DND-41 (cell line): ENCODE data around the gene DNAJB1.

Experiments
- ATAC-seq: fragments of 200-7000 bp; cut with Tn5 transposase; 3 replicates; pipeline ENCODE4 v1.9.1; 2021; ENCODE audit warnings: low read depth; ENCODE audit not compliant: insufficient read depth
- DNase-seq: peaks from one replicate; pipeline ENCODE4 v3.0.0-alpha.2; 2020
- H2AFZ ChIP-seq: 2 replicates; pipeline ENCODE4 v1.6.0; 2012; ENCODE audit warnings: low read depth, low read length
- H3K27ac ChIP-seq: 2 replicates; pipeline ENCODE4 v1.5.1; 2012; ENCODE audit warnings: low read length, inconsistent platforms
- H3K27me3 ChIP-seq: fragments of 200-600 bp; sonication (generic); 2 replicates; pipeline ENCODE4 v1.6.0; 2012; ENCODE audit warnings: low read length, mild to moderate bottlenecking, inconsistent platforms; ENCODE audit not compliant: insufficient read depth, poor library complexity
- H3K36me3 ChIP-seq: 2 replicates; pipeline ENCODE4 v1.5.1; 2012; ENCODE audit warnings: low read length, inconsistent platforms; ENCODE audit not compliant: insufficient read depth
- H3K4me1 ChIP-seq: 2 replicates; pipeline ENCODE4 v1.5.1; 2012; ENCODE audit warnings: mild to moderate bottlenecking, low read length; ENCODE audit not compliant: insufficient read depth
- H3K4me2 ChIP-seq: 2 replicates; pipeline ENCODE4 v1.6.0; 2012; ENCODE audit warnings: mild to moderate bottlenecking, moderate library complexity, low read length, inconsistent platforms; ENCODE audit not compliant: insufficient read depth
- H3K4me3 ChIP-seq, 2 experiments: fragments of 200-600 bp in 1 of 2; shearing (Covaris generic) in 1 of 2; 2 replicates each; pipeline ENCODE4 v1.5.1; 2012 to 2016; ENCODE audit warnings: inconsistent platforms in 2 of 2, low read length in 2 of 2, mild to moderate bottlenecking in 2 of 2, low read depth in 1 of 2, moderate library complexity in 1 of 2
- H3K79me2 ChIP-seq: 2 replicates; pipeline ENCODE4 v1.6.0; 2012; ENCODE audit warnings: low read length, inconsistent platforms; ENCODE audit not compliant: insufficient read depth
- H3K9ac ChIP-seq: 2 replicates; pipeline ENCODE4 v1.6.0; 2012; ENCODE audit warnings: low read depth, mild to moderate bottlenecking, inconsistent platforms, low read length, moderate library complexity
- H3K9me3 ChIP-seq: 2 replicates; pipeline ENCODE4 v1.5.1; 2012; ENCODE audit warnings: low read length, moderate library complexity, mild to moderate bottlenecking, inconsistent platforms; ENCODE audit not compliant: insufficient read depth, severe bottlenecking
- H4K20me1 ChIP-seq: 2 replicates; pipeline ENCODE4 v1.6.0; 2012; ENCODE audit warnings: low read length; ENCODE audit not compliant: insufficient read depth
- CTCF ChIP-seq: IDR thresholded peaks from 2 replicates; pipeline ENCODE4 v1.5.1; 2012; ENCODE audit warnings: borderline replicate concordance, low read length, moderate library complexity, mild to moderate bottlenecking; ENCODE audit not compliant: poor library complexity, severe bottlenecking; ENCODE audit errors: extremely low read depth
- EZH2 ChIP-seq: IDR thresholded peaks from 3 replicates; pipeline ENCODE4 v1.6.1; 2012; ENCODE audit warnings: borderline replicate concordance, low read depth, mild to moderate bottlenecking, moderate library complexity, low read length, inconsistent platforms; ENCODE audit not compliant: severe bottlenecking

Gene DNAJB1

GRCh38 chr19:14494411-14494810 is 23.8 kb downstream of the DNAJB1 start:
- H3K4me3 ChIP-seq, result peak overlapping the region in 1 of 2 experiments; percentile 62; a peak in 2 of 4 replicates
- H3K9ac ChIP-seq, result peak overlapping the region; percentile 32; the same call in 1 of the 2 replicates
- no peak for TF ChIP-seq EZH2
- TF ChIP-seq CTCF, result no peak
- peaks cover 7% of the 10 kb centered on the region; the same call in 1 of the 2 replicates for H4K20me1 ChIP-seq
- no peaks in the 10 kb centered on the region for H3K27me3 ChIP-seq
- no peak overlapping the region for H2AFZ ChIP-seq
- no peak for DNase-seq
- H3K27ac ChIP-seq, result peak overlapping the region; percentile 40
- no peak for ATAC-seq
- H3K9me3 ChIP-seq, result no peaks in the 10 kb centered on the region
- peaks cover 28% of the 10 kb centered on the region for H3K4me1 ChIP-seq
- peaks cover 14% of the 10 kb centered on the region for H3K36me3 ChIP-seq
- H3K79me2 ChIP-seq, result peaks cover 14% of the 10 kb centered on the region
- H3K4me2 ChIP-seq, result peak overlapping the region; percentile 76

- Histone ChIP-seq H3K4me3 (no peak overlapping the region), H2AFZ (no peak overlapping the region), H3K27ac (no peak overlapping the region), H3K4me1 (peaks cover 28% of the 10 kb centered on the region), H3K79me2 (peaks cover 14% of the 10 kb centered on the region), H3K9ac (no peak overlapping the region), H3K4me2 (no peak overlapping the region), H3K9me3 (no peaks in the 10 kb centered on the region), H3K27me3 (no peaks in the 10 kb centered on the region), H4K20me1 (peaks cover 7% of the 10 kb centered on the region; the same call in 1 of the 2 replicates), H3K36me3 (peaks cover 22% of the 10 kb centered on the region)
- TF ChIP-seq CTCF (no peak), EZH2 (no peak)
- ATAC-seq (no peak), DNase-seq (no peak)
Observed at GRCh38 chr19:14492756-14493337, 25.4 kb downstream of the DNAJB1 start.

GRCh38 chr19:14487370-14488125 is 30.6 kb downstream of the DNAJB1 start:
- TF ChIP-seq CTCF (no peak), EZH2 (no peak)
- Histone ChIP-seq H2AFZ (no peak overlapping the region), H3K9me3 (no peaks in the 10 kb centered on the region), H4K20me1 (peaks cover 2% of the 10 kb centered on the region; the same call in 1 of the 2 replicates), H3K4me1 (no peaks in the 10 kb centered on the region), H3K4me2 (no peak overlapping the region), H3K27me3 (no peaks in the 10 kb centered on the region), H3K4me3 (no peak overlapping the region), H3K36me3 (peaks cover 24% of the 10 kb centered on the region), H3K27ac (no peak overlapping the region), H3K79me2 (0 out of 2 replicates have a peak, but pooled peaks cover under 1% of the 10 kb centered on the region), H3K9ac (no peak overlapping the region)
- DNase-seq (no peak), ATAC-seq (no peak)
